GM12801 (cell line): ENCODE measurements around the gene RHOB.

Experiments used
- TF ChIP-seq, protein P1 (sequence below): IDR thresholded peaks from one replicate; pipeline ENCODE4 v1.5.1; 2011; ENCODE audit warnings: control low read depth; ENCODE audit not compliant: insufficient read length; ENCODE audit errors: extremely low read depth

RHOB gene

GRCh38 chr2:20434588-20435294 lies 12.1 kb upstream of the RHOB start:
- TF ChIP-seq, protein P1, sequence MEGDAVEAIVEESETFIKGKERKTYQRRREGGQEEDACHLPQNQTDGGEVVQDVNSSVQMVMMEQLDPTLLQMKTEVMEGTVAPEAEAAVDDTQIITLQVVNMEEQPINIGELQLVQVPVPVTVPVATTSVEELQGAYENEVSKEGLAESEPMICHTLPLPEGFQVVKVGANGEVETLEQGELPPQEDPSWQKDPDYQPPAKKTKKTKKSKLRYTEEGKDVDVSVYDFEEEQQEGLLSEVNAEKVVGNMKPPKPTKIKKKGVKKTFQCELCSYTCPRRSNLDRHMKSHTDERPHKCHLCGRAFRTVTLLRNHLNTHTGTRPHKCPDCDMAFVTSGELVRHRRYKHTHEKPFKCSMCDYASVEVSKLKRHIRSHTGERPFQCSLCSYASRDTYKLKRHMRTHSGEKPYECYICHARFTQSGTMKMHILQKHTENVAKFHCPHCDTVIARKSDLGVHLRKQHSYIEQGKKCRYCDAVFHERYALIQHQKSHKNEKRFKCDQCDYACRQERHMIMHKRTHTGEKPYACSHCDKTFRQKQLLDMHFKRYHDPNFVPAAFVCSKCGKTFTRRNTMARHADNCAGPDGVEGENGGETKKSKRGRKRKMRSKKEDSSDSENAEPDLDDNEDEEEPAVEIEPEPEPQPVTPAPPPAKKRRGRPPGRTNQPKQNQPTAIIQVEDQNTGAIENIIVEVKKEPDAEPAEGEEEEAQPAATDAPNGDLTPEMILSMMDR = no peak

DNA sequence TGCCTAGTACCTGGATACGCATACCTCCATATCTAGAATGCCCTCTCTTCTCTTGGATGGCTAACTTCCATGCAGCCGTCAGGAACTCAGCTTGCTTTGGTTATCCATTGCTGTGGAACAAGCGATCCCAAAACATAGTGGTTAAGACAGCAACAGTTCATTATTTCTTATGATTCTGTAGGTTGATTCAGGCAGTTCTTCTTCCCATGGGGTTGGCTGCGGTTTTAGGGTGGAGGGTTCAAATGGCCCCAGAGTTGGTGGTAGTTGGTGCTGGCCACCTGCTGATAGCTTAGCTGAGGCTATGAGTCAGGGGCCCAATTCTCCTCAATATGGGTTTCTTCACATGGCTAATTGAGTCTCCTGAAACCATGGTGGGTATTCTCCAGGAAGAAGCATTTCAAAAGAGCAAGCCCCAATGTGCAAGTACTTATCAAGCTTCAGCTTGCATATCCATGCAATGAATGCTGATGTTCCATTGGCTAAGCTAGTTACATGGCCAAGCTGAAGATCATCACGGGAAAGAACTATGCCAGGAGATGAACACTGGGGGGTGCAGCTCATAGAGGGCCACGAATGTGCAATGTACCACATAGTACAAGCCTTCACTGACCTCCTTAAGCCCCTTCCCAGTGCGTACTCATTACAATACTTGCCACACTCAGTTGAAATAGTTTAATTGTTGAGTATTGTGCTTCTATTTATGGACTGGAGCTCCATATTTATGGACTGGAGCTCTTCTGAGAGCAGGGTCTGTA lies 10.0 kb upstream of the RHOB start:
- TF ChIP-seq, protein P1 = no peak

- TF ChIP-seq, protein P1 = no peak
Observed at GRCh38 chr2:20438334-20439192, 8.3 kb upstream of the RHOB start.

- TF ChIP-seq, protein P1 = no peak
Observed at GRCh38 chr2:20439193-20439475, 7.7 kb upstream of the RHOB start.

DNA sequence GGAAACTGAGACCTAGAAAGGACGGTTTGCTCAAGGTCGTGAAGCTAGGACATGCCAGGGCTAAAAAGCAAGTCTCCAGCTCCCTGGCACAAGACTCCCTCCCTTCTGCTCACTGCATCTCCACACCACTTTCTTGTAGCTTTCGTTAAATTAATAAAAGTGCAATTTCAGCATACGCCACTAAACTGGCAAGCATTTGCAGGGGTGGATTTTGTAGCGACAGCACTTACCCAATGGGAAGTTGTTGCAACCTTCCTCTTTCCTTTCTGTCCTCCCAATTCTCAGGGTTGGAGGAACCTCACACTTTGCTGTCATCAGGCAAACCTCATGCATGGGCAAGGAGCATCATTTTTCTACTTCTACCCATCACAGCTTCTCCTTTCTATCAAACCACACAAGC lies 7.4 kb upstream of the RHOB start:
- TF ChIP-seq, protein P1 = no peak

- TF ChIP-seq, protein P1 = no peak
Observed at GRCh38 chr2:20440001-20440560, 6.8 kb upstream of the RHOB start.
